Parietal lobe (tissue), 2 donors: ENCODE measurements around the gene SLC5A8. TPM values are rescaled to one million over a fixed set of nuclear protein-coding genes. Genes with fewer than 3 reads are reported as not detected.

Source experiments
- small RNA-seq: library from RNA; depleted of rRNA; stranded (forward); fragments of <200 nt; gene quantifications from one replicate; pipeline ENCODE3, GENCODE V24; 2014; ENCODE audit warnings: low replicate concordance
- total RNA-seq: library from RNA; depleted of rRNA; stranded (reverse); fragments of >200 nt; gene quantifications from one replicate; pipeline ENCODE4 v1.2.3, GENCODE V29; 2014

Gene SLC5A8
- total RNA-seq = 2.8 TPM

GRCh38 chr12:101209319-101210302 lies at the start of gene SLC5A8:
TSS of gene SLC5A8 (minus strand) at chr12:101210238. CDS start at chr12:101209848, 390 bp downstream.

Small RNA genes lying within 50 kb of the gene (small RNA-seq; reads per million reads assigned to genes)
- gene RNU6-768P = not detected

Other genes starting within 250 kb of the SLC5A8 start
- gene UTP20, start 69.9 kb upstream of the SLC5A8 start, total RNA-seq = 27.9 TPM
- gene ARL1, start 197.5 kb upstream of the SLC5A8 start, total RNA-seq = 43.5 TPM